ENCODE results near the gene KCNQ1.

KCNQ1 gene

DNA sequence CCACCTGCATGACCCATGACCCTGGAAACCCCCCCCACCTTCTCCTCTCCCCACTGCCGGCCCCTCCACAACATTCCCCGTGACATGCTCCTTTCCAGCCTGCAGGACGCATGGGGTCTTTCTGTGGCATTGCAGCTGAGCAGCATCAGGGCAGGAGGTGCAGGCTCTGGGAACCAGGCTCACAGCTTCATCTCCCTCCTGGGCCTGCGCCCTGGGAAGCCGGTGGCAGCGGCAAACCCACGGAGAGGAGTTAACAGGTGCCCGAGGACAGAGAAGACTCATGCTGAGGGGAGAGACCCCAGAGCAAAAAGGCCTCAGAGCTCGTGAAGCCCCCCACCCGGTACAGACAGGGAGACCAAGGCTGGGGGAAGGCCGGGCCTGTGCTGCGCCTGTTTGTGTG, 408.6 kb downstream of the KCNQ1 start (continued):
- TF ChIP-seq, protein P1, sequence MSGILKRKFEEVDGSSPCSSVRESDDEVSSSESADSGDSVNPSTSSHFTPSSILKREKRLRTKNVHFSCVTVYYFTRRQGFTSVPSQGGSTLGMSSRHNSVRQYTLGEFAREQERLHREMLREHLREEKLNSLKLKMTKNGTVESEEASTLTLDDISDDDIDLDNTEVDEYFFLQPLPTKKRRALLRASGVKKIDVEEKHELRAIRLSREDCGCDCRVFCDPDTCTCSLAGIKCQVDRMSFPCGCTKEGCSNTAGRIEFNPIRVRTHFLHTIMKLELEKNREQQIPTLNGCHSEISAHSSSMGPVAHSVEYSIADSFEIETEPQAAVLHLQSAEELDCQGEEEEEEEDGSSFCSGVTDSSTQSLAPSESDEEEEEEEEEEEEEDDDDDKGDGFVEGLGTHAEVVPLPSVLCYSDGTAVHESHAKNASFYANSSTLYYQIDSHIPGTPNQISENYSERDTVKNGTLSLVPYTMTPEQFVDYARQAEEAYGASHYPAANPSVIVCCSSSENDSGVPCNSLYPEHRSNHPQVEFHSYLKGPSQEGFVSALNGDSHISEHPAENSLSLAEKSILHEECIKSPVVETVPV (CRISPR knock-in tag; IDR thresholded peaks at IDR 0.05): no peak
- TF ChIP-seq ISL1 (CRISPR knock-in tag; IDR thresholded peaks at IDR 0.05) (no peak), CSDC2 (CRISPR knock-in tag; IDR thresholded peaks at IDR 0.05) (no peak), GLIS3 (CRISPR knock-in tag; IDR thresholded peaks at IDR 0.05) (no peak), ZNF565 (CRISPR knock-in tag; conservative IDR thresholded peaks at IDR 0.05; ENCODE audit: low read depth) (no peak), TCF4 (CRISPR knock-in tag; IDR thresholded peaks at IDR 0.05; ENCODE audit: borderline replicate concordance) (no peak), ZNF8 (CRISPR knock-in tag; IDR thresholded peaks at IDR 0.05) (no peak), OSR1 (CRISPR knock-in tag; IDR thresholded peaks at IDR 0.05) (no peak)
- TF ChIP-seq, protein P2, sequence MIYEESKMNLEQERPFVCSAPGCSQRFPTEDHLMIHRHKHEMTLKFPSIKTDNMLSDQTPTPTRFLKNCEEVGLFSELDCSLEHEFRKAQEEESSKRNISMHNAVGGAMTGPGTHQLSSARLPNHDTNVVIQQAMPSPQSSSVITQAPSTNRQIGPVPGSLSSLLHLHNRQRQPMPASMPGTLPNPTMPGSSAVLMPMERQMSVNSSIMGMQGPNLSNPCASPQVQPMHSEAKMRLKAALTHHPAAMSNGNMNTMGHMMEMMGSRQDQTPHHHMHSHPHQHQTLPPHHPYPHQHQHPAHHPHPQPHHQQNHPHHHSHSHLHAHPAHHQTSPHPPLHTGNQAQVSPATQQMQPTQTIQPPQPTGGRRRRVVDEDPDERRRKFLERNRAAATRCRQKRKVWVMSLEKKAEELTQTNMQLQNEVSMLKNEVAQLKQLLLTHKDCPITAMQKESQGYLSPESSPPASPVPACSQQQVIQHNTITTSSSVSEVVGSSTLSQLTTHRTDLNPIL (CRISPR knock-in tag; IDR thresholded peaks at IDR 0.05; ENCODE audit: low read depth): no peak
- TF ChIP-seq, protein P3, sequence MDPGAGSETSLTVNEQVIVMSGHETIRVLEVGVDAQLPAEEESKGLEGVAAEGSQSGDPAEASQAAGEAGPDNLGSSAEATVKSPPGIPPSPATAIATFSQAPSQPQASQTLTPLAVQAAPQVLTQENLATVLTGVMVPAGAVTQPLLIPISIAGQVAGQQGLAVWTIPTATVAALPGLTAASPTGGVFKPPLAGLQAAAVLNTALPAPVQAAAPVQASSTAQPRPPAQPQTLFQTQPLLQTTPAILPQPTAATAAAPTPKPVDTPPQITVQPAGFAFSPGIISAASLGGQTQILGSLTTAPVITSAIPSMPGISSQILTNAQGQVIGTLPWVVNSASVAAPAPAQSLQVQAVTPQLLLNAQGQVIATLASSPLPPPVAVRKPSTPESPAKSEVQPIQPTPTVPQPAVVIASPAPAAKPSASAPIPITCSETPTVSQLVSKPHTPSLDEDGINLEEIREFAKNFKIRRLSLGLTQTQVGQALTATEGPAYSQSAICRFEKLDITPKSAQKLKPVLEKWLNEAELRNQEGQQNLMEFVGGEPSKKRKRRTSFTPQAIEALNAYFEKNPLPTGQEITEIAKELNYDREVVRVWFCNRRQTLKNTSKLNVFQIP (CRISPR knock-in tag; IDR thresholded peaks at IDR 0.05; ENCODE audit: borderline replicate concordance, low read depth): no peak

DNA sequence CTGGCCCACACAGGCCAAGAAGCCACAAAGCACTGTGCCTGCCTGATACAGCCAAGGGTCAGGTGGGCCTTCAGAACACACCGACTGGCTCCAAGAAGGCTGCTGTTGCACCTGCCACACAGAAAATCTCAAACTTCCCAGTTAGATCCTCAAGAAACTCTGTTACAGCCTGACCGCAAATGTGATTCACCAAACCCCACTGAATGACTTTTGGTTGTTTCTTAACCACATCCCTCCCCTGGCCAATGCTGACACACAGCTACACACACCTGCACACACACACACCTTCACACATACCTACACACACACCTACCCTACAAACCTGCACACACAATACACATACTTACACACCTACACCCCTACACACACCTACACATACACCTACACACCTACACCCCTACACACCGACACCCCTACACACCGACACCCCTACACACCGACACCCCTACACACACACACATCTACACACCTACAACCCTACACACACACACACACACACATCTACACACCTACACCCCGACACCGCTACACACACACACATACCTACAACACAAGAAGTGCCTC, 409.3 kb downstream of the KCNQ1 start:
- TF ChIP-seq PPARA (CRISPR knock-in tag; IDR thresholded peaks at IDR 0.05; ENCODE audit: borderline replicate concordance) (no peak), ARNTL (CRISPR knock-in tag; IDR thresholded peaks at IDR 0.05; ENCODE audit: borderline replicate concordance, low read depth) (no peak), ZNF565 (CRISPR knock-in tag; conservative IDR thresholded peaks at IDR 0.05; ENCODE audit: low read depth) (no peak), ZNF70 (CRISPR knock-in tag; IDR thresholded peaks at IDR 0.05) (no peak), ESRRG (CRISPR knock-in tag; IDR thresholded peaks at IDR 0.05) (no peak), SNAI2 (CRISPR knock-in tag; IDR thresholded peaks at IDR 0.05) (no peak), CSDC2 (CRISPR knock-in tag; IDR thresholded peaks at IDR 0.05) (no peak), OSR1 (CRISPR knock-in tag; IDR thresholded peaks at IDR 0.05) (no peak), TOX (CRISPR knock-in tag; IDR thresholded peaks at IDR 0.05; ENCODE audit: borderline replicate concordance) (no peak), GLIS3 (CRISPR knock-in tag; IDR thresholded peaks at IDR 0.05) (no peak), TCF4 (CRISPR knock-in tag; IDR thresholded peaks at IDR 0.05; ENCODE audit: borderline replicate concordance) (no peak), BACH2 (CRISPR knock-in tag; IDR thresholded peaks at IDR 0.05; ENCODE audit: borderline replicate concordance) (no peak), ZFP30 (CRISPR knock-in tag; IDR thresholded peaks at IDR 0.05) (no peak), ZNF8 (CRISPR knock-in tag; IDR thresholded peaks at IDR 0.05) (no peak), RARB (CRISPR knock-in tag; IDR thresholded peaks at IDR 0.05) (no peak)
- TF ChIP-seq, protein P1 (CRISPR knock-in tag; IDR thresholded peaks at IDR 0.05): no peak
- TF ChIP-seq, protein P4, sequence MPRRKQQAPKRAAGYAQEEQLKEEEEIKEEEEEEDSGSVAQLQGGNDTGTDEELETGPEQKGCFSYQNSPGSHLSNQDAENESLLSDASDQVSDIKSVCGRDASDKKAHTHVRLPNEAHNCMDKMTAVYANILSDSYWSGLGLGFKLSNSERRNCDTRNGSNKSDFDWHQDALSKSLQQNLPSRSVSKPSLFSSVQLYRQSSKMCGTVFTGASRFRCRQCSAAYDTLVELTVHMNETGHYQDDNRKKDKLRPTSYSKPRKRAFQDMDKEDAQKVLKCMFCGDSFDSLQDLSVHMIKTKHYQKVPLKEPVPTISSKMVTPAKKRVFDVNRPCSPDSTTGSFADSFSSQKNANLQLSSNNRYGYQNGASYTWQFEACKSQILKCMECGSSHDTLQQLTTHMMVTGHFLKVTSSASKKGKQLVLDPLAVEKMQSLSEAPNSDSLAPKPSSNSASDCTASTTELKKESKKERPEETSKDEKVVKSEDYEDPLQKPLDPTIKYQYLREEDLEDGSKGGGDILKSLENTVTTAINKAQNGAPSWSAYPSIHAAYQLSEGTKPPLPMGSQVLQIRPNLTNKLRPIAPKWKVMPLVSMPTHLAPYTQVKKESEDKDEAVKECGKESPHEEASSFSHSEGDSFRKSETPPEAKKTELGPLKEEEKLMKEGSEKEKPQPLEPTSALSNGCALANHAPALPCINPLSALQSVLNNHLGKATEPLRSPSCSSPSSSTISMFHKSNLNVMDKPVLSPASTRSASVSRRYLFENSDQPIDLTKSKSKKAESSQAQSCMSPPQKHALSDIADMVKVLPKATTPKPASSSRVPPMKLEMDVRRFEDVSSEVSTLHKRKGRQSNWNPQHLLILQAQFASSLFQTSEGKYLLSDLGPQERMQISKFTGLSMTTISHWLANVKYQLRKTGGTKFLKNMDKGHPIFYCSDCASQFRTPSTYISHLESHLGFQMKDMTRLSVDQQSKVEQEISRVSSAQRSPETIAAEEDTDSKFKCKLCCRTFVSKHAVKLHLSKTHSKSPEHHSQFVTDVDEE (CRISPR knock-in tag; IDR thresholded peaks at IDR 0.05): no peak
- TF ChIP-seq, protein P5, sequence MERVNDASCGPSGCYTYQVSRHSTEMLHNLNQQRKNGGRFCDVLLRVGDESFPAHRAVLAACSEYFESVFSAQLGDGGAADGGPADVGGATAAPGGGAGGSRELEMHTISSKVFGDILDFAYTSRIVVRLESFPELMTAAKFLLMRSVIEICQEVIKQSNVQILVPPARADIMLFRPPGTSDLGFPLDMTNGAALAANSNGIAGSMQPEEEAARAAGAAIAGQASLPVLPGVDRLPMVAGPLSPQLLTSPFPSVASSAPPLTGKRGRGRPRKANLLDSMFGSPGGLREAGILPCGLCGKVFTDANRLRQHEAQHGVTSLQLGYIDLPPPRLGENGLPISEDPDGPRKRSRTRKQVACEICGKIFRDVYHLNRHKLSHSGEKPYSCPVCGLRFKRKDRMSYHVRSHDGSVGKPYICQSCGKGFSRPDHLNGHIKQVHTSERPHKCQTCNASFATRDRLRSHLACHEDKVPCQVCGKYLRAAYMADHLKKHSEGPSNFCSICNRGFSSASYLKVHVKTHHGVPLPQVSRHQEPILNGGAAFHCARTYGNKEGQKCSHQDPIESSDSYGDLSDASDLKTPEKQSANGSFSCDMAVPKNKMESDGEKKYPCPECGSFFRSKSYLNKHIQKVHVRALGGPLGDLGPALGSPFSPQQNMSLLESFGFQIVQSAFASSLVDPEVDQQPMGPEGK (CRISPR knock-in tag; IDR thresholded peaks at IDR 0.05; ENCODE audit: borderline replicate concordance): no peak
- TF ChIP-seq, protein P2 (CRISPR knock-in tag; IDR thresholded peaks at IDR 0.05; ENCODE audit: low read depth): no peak
- ATAC-seq: no peak

Measured in SK-N-SH treated with all-trans-retinoic acid at 6 μM for 48 hours (cell line).